ENCODE data around the gene LPP.

- no peak for TF ChIP-seq FOXA1 (IDR thresholded peaks at IDR 0.05)
- TF ChIP-seq FOXK2 (IDR thresholded peaks at IDR 0.05) = no peak
- no peak for TF ChIP-seq FOXM1 (IDR thresholded peaks at IDR 0.05; ENCODE audit: borderline replicate concordance)
- no peak for TF ChIP-seq SUZ12 (IDR thresholded peaks at IDR 0.05)
- TF ChIP-seq TARDBP (IDR thresholded peaks at IDR 0.05) = no peak
- no peak for TF ChIP-seq SP1 (IDR thresholded peaks at IDR 0.05)
- TF ChIP-seq L3MBTL2 (conservative IDR thresholded peaks at IDR 0.05) = no peak
- TF ChIP-seq ZNF384 (IDR thresholded peaks at IDR 0.05) = no peak
- no peak for TF ChIP-seq PKNOX1 (IDR thresholded peaks at IDR 0.05)
- TF ChIP-seq CTBP1 (IDR thresholded peaks at IDR 0.05; ENCODE audit: borderline replicate concordance) = no peak
- TF ChIP-seq ELF4 (IDR thresholded peaks at IDR 0.05) = no peak
- TF ChIP-seq NFRKB (IDR thresholded peaks at IDR 0.05) = no peak
- no peak for TF ChIP-seq LEF1 (IDR thresholded peaks at IDR 0.05; ENCODE audit: borderline replicate concordance)
- no peak for TF ChIP-seq BHLHE40 (IDR thresholded peaks at IDR 0.05; ENCODE audit: borderline replicate concordance)
Observed at GRCh38 chr3:188168186-188168585, 14.2 kb downstream of the LPP start.
